Head of caudate nucleus (tissue), 42 donors: ENCODE results near the gene KMT2B.

ENCODE experiments used
- DNase-seq, 42 donors: peaks; one replicate each; pipeline versions ENCODE4 v3.0.0 to v3.0.0-alpha.2; 2020 to 2021; ENCODE audit warnings: mixed read lengths in 7 of 42
- intact Hi-C: fragments of 100-400 bp; cut with DNase I; formaldehyde crosslinking; loops from one replicate; pipeline ENCODE4 v1.15.0; 2022

KMT2B gene

GRCh38 chr19:35748106-35749020 is 30.6 kb downstream of the KMT2B start, which contains the start of gene LIN37:
LIN37 (plus strand) TSS chr19:35748576; CDS start chr19:35748725, 149 bp downstream.
- peak; percentile 97 to 100 (median 100) for DNase-seq
- intact Hi-C loops, result loop anchor here (10.0 kb wide), 1 partner anchor 186 kb away; the partner anchor contains the start of gene LRFN3

- intact Hi-C loops, result no loop called here
- DNase-seq, result no peak
Observed at GRCh38 chr19:35750167-35750566, 32.4 kb downstream of the KMT2B start.

GRCh38 chr19:35751839-35752745 is 34.3 kb downstream of the KMT2B start:
- intact Hi-C loops, result no loop called here
- no peak for DNase-seq

GRCh38 chr19:35752746-35753350 is 35.0 kb downstream of the KMT2B start:
- no peak for DNase-seq

GRCh38 chr19:35753634-35754369 is 36.0 kb downstream of the KMT2B start:
- no peak for DNase-seq

More at GRCh38 chr19:35752746-35753350, 35.0 kb downstream of the KMT2B start:
- intact Hi-C loops, result no loop called here

GRCh38 chr19:35754370-35755130 is 36.7 kb downstream of the KMT2B start:
- DNase-seq, result no peak
- intact Hi-C loops, result no loop called here

More at GRCh38 chr19:35753634-35754369, 36.0 kb downstream of the KMT2B start:
- intact Hi-C loops, result no loop called here

- intact Hi-C loops, result no loop called here
- DNase-seq, result no peak
Observed at GRCh38 chr19:35755131-35755549, 37.3 kb downstream of the KMT2B start.

GRCh38 chr19:35755550-35756376 is 38.0 kb downstream of the KMT2B start:
- peak in 2 of 42 donors; percentile 16 to 19 for DNase-seq
- intact Hi-C loops, result no loop called here

- intact Hi-C loops, result no loop called here
- DNase-seq, result peak in 14 of 42 donors; percentile 37 to 68 (median 46)
Observed at GRCh38 chr19:35756377-35757230, 38.8 kb downstream of the KMT2B start, which contains the start of gene HSPB6. HSPB6 (minus strand) TSS chr19:35757029; CDS start chr19:35757008, 21 bp downstream.

GRCh38 chr19:35757231-35757748 is 39.5 kb downstream of the KMT2B start:
- peak in 21 of 42 donors; percentile 14 to 76 (median 49) for DNase-seq
- intact Hi-C loops, result no loop called here

- intact Hi-C loops, result no loop called here
- peak; percentile 95 to 100 (median 99) for DNase-seq
Observed at GRCh38 chr19:35757749-35758608, 40.2 kb downstream of the KMT2B start, which contains the start of gene PROSER3. PROSER3 (plus strand) TSS chr19:35758176; CDS start chr19:35758216, 40 bp downstream.

GRCh38 chr19:35759697-35760096 is 41.9 kb downstream of the KMT2B start:
- peak in 1 of 42 donors; percentile 11 for DNase-seq
- intact Hi-C loops, result no loop called here

- intact Hi-C loops, result no loop called here
- no peak for DNase-seq
Observed at GRCh38 chr19:35760711-35761349, 43.0 kb downstream of the KMT2B start.
